ENCODE measurements around the gene APBB2. TPM values are rescaled to one million over a fixed set of nuclear protein-coding genes. Genes with fewer than 3 reads are reported as not detected.

The APBB2 gene
- total and polyA plus RNA-seq, 2 of the 4 experiments (the other 2 are of a cell fraction) = 47.9 to 75.5 TPM

DNA sequence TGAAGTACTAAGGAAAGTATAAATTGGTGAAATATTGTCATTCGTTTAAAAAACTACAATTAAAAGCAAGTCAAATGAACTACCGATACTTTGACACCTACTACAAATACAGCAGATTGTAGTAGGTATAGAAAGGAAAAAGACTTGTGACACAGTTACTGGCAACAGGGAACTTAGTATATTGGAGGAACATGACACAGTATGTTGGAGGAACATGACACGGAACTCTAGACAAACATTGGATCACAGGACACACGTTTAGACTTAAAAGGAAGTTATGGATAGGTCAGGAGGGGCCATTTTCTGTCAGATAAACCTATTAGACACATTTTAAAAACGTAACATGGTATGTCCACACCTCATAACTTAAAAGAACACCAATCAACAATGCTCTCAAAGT is 132.5 kb downstream of the APBB2 start:
- H3K27me3 ChIP-seq (ENCODE audit: control insufficient read depth, insufficient read depth, low read length) = no peaks in the 10 kb centered on the region
- POLR2A ChIA-PET (ENCODE audit: unreplicated experiment) = no interaction called here
- CTCF ChIA-PET = no interaction called here
- H3K14ac ChIP-seq (replicated peaks; ENCODE audit: low read depth, low read length) = no peak overlapping the region
- H3K27ac ChIP-seq (ENCODE audit: insufficient read depth, low read length) = no peak overlapping the region
- no peak overlapping the region for H3K4me2 ChIP-seq (ENCODE audit: low read depth, low read length)
- ATAC-seq (ENCODE audit: low read depth) = no peak
- no peak overlapping the region for H2BK20ac ChIP-seq (ENCODE audit: low read depth, low read length)
- TF ChIP-seq USF2 (IDR thresholded peaks at IDR 0.05; ENCODE audit: low read depth, low read length) (no peak), RCOR1 (IDR thresholded peaks at IDR 0.05; ENCODE audit: insufficient replicate concordance, low read length) (no peak), NFE2L2 (IDR thresholded peaks at IDR 0.05; ENCODE audit: low read depth, low read length) (no peak), RFX5 (IDR thresholded peaks at IDR 0.05; ENCODE audit: low read depth, low read length) (no peak), CTCF (conservative IDR thresholded peaks at IDR 0.05; ENCODE audit: low read depth, low read length) (no peak), BHLHE40 (IDR thresholded peaks at IDR 0.05; ENCODE audit: low read depth, low read length) (no peak), CEBPB (IDR thresholded peaks at IDR 0.05; ENCODE audit: low read depth, low read length) (no peak), MXI1 (IDR thresholded peaks at IDR 0.05; ENCODE audit: borderline replicate concordance, low read depth, low read length) (no peak), FOS (IDR thresholded peaks at IDR 0.05; ENCODE audit: low read depth, low read length) (no peak), RAD21 (IDR thresholded peaks at IDR 0.05; ENCODE audit: low read length) (no peak), MAFK (IDR thresholded peaks at IDR 0.05; ENCODE audit: low read depth, low read length) (no peak), MAZ (IDR thresholded peaks at IDR 0.05; ENCODE audit: borderline replicate concordance, low read depth, low read length) (no peak), SMC3 (IDR thresholded peaks at IDR 0.05; ENCODE audit: low read depth, low read length) (no peak), CHD1 (IDR thresholded peaks at IDR 0.05; ENCODE audit: low read depth, low read length) (no peak), POLR2A (IDR thresholded peaks at IDR 0.05; ENCODE audit: low read depth, low read length) (no peak)
- TF ChIP-seq, protein P1, sequence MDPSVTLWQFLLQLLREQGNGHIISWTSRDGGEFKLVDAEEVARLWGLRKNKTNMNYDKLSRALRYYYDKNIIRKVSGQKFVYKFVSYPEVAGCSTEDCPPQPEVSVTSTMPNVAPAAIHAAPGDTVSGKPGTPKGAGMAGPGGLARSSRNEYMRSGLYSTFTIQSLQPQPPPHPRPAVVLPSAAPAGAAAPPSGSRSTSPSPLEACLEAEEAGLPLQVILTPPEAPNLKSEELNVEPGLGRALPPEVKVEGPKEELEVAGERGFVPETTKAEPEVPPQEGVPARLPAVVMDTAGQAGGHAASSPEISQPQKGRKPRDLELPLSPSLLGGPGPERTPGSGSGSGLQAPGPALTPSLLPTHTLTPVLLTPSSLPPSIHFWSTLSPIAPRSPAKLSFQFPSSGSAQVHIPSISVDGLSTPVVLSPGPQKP (IDR thresholded peaks at IDR 0.05; ENCODE audit: borderline replicate concordance, low read depth, low read length) = no peak
- no CpG with 5 or more reads among the region's 5 CpGs for WGBS, 2 experiments (ENCODE audit: extremely low coverage in 2 of 2, insufficient read length in 1 of 2)
- H2AFZ ChIP-seq (replicated peaks; ENCODE audit: low read length, poor library complexity) = no peak overlapping the region
- no peaks in the 10 kb centered on the region for H3K36me3 ChIP-seq (ENCODE audit: control insufficient read depth, insufficient read depth, low read length)
- H4K91ac ChIP-seq (ENCODE audit: insufficient read depth, low read depth, low read length) = no peak overlapping the region
- H4K8ac ChIP-seq (ENCODE audit: low read depth in 2 of 2, low read length in 2 of 2) = no peak overlapping the region
- no peak overlapping the region for H2AK5ac ChIP-seq (ENCODE audit: low read depth, low read length)
- H3K23ac ChIP-seq (ENCODE audit: low read depth, low read length) = no peak overlapping the region
- dilution Hi-C loops (cut with HindIII; ENCODE audit: low sequenced_read_pairs, unreplicated experiment) (no loop called here), intact Hi-C loops (cut with micrococcal nuclease) (no loop called here), in situ Hi-C loops (cut with MboI; ENCODE audit: low sequenced_read_pairs) (no loop called here)
- H2BK120ac ChIP-seq (ENCODE audit: low read depth, low read length) = no peak overlapping the region
- H3K4ac ChIP-seq (ENCODE audit: low read depth, low read length) = no peak overlapping the region
- peaks cover 1% of the 10 kb centered on the region; the same call in 1 of the 2 replicates for H3K9me3 ChIP-seq (ENCODE audit: control insufficient read depth, insufficient read depth, low read length)
- peaks cover 15 to 24% of the 10 kb centered on the region in 2 experiments for H3K79me1 ChIP-seq (ENCODE audit: low read depth in 1 of 2, low read length in 2 of 2)
- no peaks in the 10 kb centered on the region for H3K4me1 ChIP-seq (ENCODE audit: control insufficient read depth, insufficient read depth, low read length)
- no TSS peak for BruUV-seq (replicated peaks)
- H3K56ac ChIP-seq (ENCODE audit: extremely low read depth, insufficient read depth, low read length) = no peak overlapping the region
- H2BK5ac ChIP-seq (ENCODE audit: low read depth, low read length, poor library complexity, severe bottlenecking) = no peak overlapping the region
- H3K9me1 ChIP-seq (ENCODE audit: insufficient read depth, low read length) = no peaks in the 10 kb centered on the region
- H3K9ac ChIP-seq (ENCODE audit: low read depth, low read length) = no peak overlapping the region
- DNase-seq = no peak
- H4K20me1 ChIP-seq (ENCODE audit: insufficient read depth, low read length) = no peaks in the 10 kb centered on the region
- no peak overlapping the region for H2BK15ac ChIP-seq (ENCODE audit: low read depth, low read length)
- no peak overlapping the region for H4K5ac ChIP-seq (ENCODE audit: low read depth, low read length)
- H3K18ac ChIP-seq (ENCODE audit: low read depth, low read length) = no peak overlapping the region
- H3K4me3 ChIP-seq (ENCODE audit: insufficient read depth, low read depth, low read length) = no peak overlapping the region
- H2AK9ac ChIP-seq (replicated peaks; ENCODE audit: low read depth, low read length, poor library complexity) = no peak overlapping the region

All from IMR-90 (cell line).